Activated naive CD8-positive, alpha-beta T cell treated with anti-CD3 and anti-CD28 coated beads, Interleukin-2, amount 10 ng/mL, durations not matched to agents 7 days and 5 days (primary cell): Measurements from ENCODE around the gene IFIT2. TPM values are rescaled to one million over a fixed set of nuclear protein-coding genes. Genes with fewer than 3 reads are reported as not detected.

ENCODE experiments used
- ATAC-seq: fragments of 150-1000 bp; cut with Tn5 transposase; one replicate; pipeline ENCODE4 v1.10.0; 2021; ENCODE audit warnings: low read depth, moderate library complexity
- POLR2A ChIA-PET: fragments of 350-600 bp; sonication (Branson Sonifier 250); formaldehyde crosslinking; loops from one replicate; lab custom pipeline; 2021; ENCODE audit warnings: antibody characterized with exemption; lab: Charles Lee
- DNase-seq: peaks from one replicate; pipeline ENCODE4 v3.0.0; 2021
- H3K27ac Mint-ChIP-seq: one replicate; pipeline ENCODE4 v1.8.0; 2022; ENCODE audit warnings: mild to moderate bottlenecking, mixed read lengths
- H3K27me3 Mint-ChIP-seq: one replicate; pipeline ENCODE4 v1.8.0; 2022; ENCODE audit warnings: mild to moderate bottlenecking, moderate library complexity, mixed read lengths
- H3K36me3 Mint-ChIP-seq: one replicate; pipeline ENCODE4 v1.8.0; 2021; ENCODE audit warnings: mild to moderate bottlenecking, mixed read lengths
- H3K4me1 Mint-ChIP-seq: one replicate; pipeline ENCODE4 v1.8.0; 2021; ENCODE audit warnings: mixed read lengths
- H3K4me3 Mint-ChIP-seq: one replicate; pipeline ENCODE4 v1.8.0; 2022; ENCODE audit warnings: mild to moderate bottlenecking, moderate library complexity, mixed read lengths
- H3K9me3 Mint-ChIP-seq: one replicate; pipeline ENCODE4 v1.8.0; 2021; ENCODE audit warnings: mixed read lengths
- total RNA-seq, 2 experiments: library from RNA; stranded (reverse); gene quantifications; one replicate each; pipeline ENCODE4 v1.2.3, GENCODE V29; 2021

The IFIT2 gene
- total RNA-seq, 2 experiments from 2014 or later, result 18.5 to 21.6 TPM

DNA sequence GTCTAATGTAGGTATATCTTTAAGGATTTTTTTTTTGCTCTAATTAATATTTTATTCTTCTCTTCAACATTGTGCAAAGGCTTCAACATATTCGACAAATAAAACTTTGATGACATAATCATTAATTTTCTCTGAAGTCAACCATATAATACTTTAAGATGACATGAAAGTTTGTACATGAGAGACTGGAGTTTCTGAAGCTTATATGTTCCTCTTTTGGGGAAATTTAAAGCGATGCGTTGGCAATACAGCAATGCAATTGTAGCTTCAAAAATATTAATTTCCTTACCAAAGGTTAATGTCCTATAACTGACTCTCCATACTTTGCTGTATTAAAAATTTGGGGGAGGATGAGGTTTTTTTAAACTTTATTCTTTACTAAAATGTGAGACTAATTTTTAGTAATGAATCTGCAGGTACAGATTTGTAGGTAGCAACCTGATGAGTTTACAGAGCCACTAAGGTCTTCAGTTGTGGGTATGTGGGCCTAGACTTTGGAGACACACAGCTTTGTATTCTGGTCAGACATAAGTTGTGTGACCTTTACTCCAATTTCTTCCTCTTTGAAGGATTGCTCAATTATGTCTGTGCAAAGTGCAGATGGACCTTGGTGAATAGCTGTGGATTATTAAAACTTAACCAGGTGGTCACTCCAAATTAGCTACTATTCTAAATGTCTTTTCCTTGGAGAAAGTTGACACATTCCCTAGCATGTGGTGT is 32.3 kb upstream of the IFIT2 start:
- peaks cover 2% of the 10 kb centered on the region for H3K4me1 Mint-ChIP-seq
- POLR2A ChIA-PET, result no interaction called here

DNA sequence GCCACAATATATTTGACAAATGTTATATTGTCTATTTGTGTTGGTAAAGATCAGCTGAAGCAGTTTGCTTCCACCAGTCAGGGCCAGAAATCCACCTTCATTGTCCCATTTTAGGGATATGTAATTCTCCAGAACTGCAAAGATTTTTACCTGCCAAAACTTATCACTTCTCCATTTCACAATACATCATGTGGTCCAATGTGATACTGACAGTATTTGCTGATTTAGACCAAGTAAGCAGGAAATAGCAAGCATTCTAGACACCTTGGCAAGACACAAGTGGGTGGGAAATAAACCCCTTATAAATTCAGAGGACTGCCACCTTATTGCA is 31.7 kb upstream of the IFIT2 start:
- ATAC-seq (no peak), DNase-seq (no peak)
- Mint-ChIP-seq H3K4me1 (peaks cover 2% of the 10 kb centered on the region), H3K9me3 (peaks cover 3% of the 10 kb centered on the region), H3K36me3 (no peaks in the 10 kb centered on the region), H3K4me3 (no peak overlapping the region), H3K27ac (no peak overlapping the region), H3K27me3 (peaks cover 23% of the 10 kb centered on the region)
- POLR2A ChIA-PET, result no interaction called here

More for the DNA sequence above, 32.3 kb upstream of the IFIT2 start:
- DNase-seq, result no peak
- no peak for ATAC-seq
- no peak overlapping the region for H3K27ac Mint-ChIP-seq
- H3K36me3 Mint-ChIP-seq, result no peaks in the 10 kb centered on the region
- H3K27me3 Mint-ChIP-seq, result peaks cover 19% of the 10 kb centered on the region
- H3K9me3 Mint-ChIP-seq, result peaks cover 3% of the 10 kb centered on the region
- H3K4me3 Mint-ChIP-seq, result no peak overlapping the region

DNA sequence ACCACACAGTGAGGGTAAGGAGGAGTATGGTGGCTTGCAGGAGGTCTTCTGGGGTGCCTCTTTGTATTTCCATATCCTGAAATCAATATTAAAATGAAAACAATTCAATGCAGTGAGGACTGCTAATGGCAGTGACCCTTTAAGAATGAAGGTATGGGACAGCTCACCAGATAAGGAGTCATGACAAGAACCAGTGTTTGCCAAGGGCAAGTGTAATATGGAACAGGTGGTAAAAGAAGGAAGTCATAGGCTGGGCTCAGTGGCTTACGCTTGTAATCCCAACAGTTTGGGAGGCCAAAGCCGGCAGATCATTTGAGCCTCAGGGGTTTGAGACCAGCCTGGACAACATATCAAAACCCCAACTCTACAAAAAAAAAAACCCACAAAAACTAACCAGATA is 30.3 kb upstream of the IFIT2 start:
- Mint-ChIP-seq H3K4me1 (peaks cover 2% of the 10 kb centered on the region), H3K27ac (no peak overlapping the region), H3K27me3 (peaks cover 29% of the 10 kb centered on the region), H3K4me3 (no peak overlapping the region), H3K36me3 (no peaks in the 10 kb centered on the region), H3K9me3 (peaks cover 3% of the 10 kb centered on the region)
- ATAC-seq (no peak), DNase-seq (no peak)
- POLR2A ChIA-PET, result no interaction called here

DNA sequence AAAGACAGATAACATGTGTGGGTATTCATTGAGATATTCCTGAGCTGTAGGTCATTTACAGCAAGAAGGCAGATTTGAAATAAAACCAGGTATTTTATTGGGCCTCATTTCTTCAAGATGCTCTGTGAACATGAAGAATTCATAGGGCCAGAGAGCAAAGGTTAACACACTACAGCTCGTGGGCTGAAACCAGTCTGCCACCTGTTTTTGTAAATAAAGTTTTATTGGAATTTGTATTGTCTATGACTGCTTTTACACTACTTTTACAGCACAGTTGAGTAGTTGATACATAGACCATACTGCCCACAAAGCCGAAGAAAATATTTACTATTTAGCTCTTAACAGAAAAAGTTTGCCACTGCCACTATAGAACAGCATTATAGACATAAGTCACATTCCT is 28.2 kb upstream of the IFIT2 start:
- ATAC-seq, result no peak
- H3K36me3 Mint-ChIP-seq, result no peaks in the 10 kb centered on the region

DNA sequence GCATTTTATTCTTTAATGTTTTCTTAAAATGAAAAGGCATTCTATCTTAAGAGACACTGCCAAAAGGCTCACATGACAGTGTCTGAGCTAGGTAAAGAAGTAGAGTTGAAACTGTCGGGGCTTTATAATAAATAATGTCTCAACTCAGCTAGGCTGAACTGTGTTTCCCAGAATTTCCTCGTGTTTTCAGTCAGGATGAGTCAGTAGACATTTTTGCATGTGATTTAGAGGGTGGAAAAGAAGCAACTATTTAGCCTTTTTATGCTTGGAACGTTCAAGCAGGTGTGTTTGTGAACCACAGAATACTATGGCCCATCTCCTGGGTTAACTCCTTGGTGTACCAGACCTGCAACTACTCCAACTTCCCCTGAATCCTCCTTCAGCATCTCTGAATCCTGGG is 26.9 kb upstream of the IFIT2 start:
- no peak overlapping the region for H3K27ac Mint-ChIP-seq
- POLR2A ChIA-PET, result no interaction called here
- no peaks in the 10 kb centered on the region for H3K36me3 Mint-ChIP-seq
- peaks cover 23% of the 10 kb centered on the region for H3K27me3 Mint-ChIP-seq
- H3K4me1 Mint-ChIP-seq, result peaks cover 2% of the 10 kb centered on the region
- H3K9me3 Mint-ChIP-seq, result peaks cover 3% of the 10 kb centered on the region
- no peak overlapping the region for H3K4me3 Mint-ChIP-seq
- ATAC-seq (no peak), DNase-seq (no peak)

More for the DNA sequence above, 28.2 kb upstream of the IFIT2 start:
- POLR2A ChIA-PET, result no interaction called here
- no peak for DNase-seq
- Mint-ChIP-seq H3K27me3 (peaks cover 23% of the 10 kb centered on the region), H3K27ac (no peak overlapping the region), H3K4me1 (peaks cover 2% of the 10 kb centered on the region), H3K9me3 (peaks cover 3% of the 10 kb centered on the region), H3K4me3 (no peak overlapping the region)

DNA sequence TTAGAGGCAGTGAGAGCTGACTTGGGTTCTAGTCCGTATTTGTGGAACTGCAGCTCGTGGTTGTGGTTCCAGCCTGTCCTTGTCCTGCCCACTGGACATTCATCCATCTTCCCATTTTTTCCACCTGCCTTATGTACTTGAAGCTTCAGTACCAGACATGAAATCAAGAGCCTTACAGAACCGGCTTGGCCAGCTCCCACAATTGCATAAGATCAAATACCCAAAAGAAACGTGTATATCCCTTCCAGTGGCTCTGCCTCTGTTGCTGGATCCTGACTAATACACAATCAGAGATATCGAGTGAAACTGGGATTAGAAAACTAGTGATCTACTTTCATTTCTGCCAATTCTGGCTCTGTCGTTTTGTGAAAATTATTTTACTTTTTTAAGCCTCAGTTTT is 26.5 kb upstream of the IFIT2 start:
- peaks cover 2% of the 10 kb centered on the region for H3K4me1 Mint-ChIP-seq
- H3K9me3 Mint-ChIP-seq, result peaks cover 3% of the 10 kb centered on the region
- H3K4me3 Mint-ChIP-seq, result no peak overlapping the region
- no peak for DNase-seq
- POLR2A ChIA-PET, result no interaction called here
- no peak for ATAC-seq
- no peak overlapping the region for H3K27ac Mint-ChIP-seq
- H3K27me3 Mint-ChIP-seq, result peaks cover 23% of the 10 kb centered on the region
- no peaks in the 10 kb centered on the region for H3K36me3 Mint-ChIP-seq

DNA sequence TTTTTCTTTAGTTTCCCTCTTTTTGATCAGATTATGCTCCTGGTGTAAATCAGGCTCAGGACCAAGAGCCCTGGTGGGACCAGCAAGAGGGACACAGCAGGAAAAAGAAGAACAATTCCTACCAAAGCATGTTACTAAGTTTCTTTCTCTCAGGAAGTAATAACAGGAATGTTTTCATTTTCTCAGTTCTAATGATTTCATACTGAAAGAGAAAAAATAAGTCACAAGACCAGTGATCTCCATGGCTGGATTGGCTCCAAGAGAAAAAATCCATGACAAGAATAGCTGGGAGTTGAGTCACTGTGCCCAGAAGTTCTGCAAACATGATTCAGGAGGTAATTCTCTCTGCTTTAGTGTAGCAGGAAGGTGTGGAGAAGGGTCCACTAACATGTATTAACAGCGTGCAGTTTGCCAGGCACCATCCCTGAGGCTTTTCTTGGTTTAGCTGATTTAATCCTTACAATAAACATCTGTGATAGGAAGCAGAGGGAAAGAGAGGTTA is 23.8 kb upstream of the IFIT2 start:
- Mint-ChIP-seq H3K9me3 (no peaks in the 10 kb centered on the region), H3K4me1 (no peaks in the 10 kb centered on the region), H3K27ac (no peak overlapping the region), H3K27me3 (peaks cover 16% of the 10 kb centered on the region), H3K4me3 (no peak overlapping the region), H3K36me3 (no peaks in the 10 kb centered on the region)
- POLR2A ChIA-PET, result no interaction called here
- DNase-seq, result no peak
- no peak for ATAC-seq

DNA sequence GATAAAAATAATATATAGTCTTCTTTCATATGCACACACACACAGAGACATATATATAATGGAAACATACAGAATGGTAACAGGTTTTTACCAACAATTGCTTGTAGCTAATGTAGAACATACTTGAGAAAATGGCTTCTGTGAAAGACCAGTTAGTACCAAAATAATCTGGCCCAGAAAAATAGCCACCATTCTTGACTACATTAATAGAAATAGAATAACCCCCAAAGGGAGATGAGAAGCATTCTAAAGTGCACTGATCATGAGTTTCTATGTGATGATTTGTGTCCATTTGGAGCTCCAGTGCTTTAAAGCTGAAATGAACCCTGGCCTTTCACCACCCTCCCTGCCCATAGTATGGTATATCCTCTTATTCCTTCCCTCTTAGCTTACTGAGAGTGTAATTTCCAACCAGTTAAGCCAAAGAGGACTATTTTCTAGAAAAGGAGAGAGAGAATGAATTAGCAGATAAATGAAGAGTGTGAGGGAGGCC is 22.9 kb upstream of the IFIT2 start:
- POLR2A ChIA-PET, result no interaction called here
- H3K4me1 Mint-ChIP-seq, result no peaks in the 10 kb centered on the region
- no peaks in the 10 kb centered on the region for H3K36me3 Mint-ChIP-seq
- peaks cover 21% of the 10 kb centered on the region for H3K27me3 Mint-ChIP-seq
- DNase-seq (no peak), ATAC-seq (no peak)
- no peaks in the 10 kb centered on the region for H3K9me3 Mint-ChIP-seq
- H3K4me3 Mint-ChIP-seq, result no peak overlapping the region
- H3K27ac Mint-ChIP-seq, result no peak overlapping the region

DNA sequence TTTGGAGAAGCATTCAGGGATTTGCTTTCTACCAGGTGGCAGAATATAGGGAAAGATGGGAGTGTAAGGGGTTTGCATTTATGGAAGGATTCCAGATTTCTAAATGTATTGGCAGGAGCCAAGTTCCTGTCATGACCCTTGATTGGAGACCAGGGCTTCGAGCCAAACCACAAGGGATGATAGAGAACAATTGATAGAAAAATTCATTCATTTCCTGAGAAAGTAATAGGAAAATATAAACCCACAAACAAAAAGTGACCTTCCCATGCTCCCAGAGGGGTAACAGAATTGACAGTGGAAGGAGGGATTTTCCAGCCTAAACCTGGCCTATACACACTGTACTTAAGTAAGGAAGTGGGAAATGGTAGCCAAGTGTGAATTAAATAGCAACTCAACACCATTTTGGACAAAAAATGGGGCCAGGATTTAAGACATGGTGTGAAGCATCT is 22.4 kb upstream of the IFIT2 start:
- H3K9me3 Mint-ChIP-seq, result no peaks in the 10 kb centered on the region
- no peak for DNase-seq
- H3K27ac Mint-ChIP-seq, result no peak overlapping the region
- no peak for ATAC-seq
- no peaks in the 10 kb centered on the region for H3K36me3 Mint-ChIP-seq
- no peak overlapping the region for H3K4me3 Mint-ChIP-seq
- no peaks in the 10 kb centered on the region for H3K4me1 Mint-ChIP-seq
- POLR2A ChIA-PET, result no interaction called here
- peaks cover 21% of the 10 kb centered on the region for H3K27me3 Mint-ChIP-seq

DNA sequence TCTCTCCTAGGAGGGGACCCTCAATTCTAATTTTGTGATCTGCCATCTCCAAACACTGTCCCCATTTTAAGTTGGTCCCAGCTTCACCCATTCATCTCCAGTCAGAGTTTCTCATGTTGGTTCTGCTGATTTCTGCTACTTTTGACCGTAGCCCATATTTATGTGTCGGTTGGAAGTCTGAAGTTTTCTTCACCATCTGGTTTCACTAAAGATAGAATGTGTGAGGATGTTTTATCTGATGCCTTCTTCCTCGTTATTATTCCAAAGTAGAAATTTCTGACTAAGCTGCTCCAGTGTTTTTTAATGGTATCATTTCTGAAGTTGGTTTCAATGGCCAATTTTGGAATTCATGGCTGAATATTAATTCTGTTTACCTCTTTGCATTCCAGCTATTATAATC is 21.3 kb upstream of the IFIT2 start:
- H3K9me3 Mint-ChIP-seq, result no peaks in the 10 kb centered on the region
- no peak overlapping the region for H3K27ac Mint-ChIP-seq
- ATAC-seq (no peak), DNase-seq (no peak)
- POLR2A ChIA-PET, result no interaction called here
- H3K4me1 Mint-ChIP-seq, result no peaks in the 10 kb centered on the region
- peaks cover 20% of the 10 kb centered on the region for H3K27me3 Mint-ChIP-seq
- no peaks in the 10 kb centered on the region for H3K36me3 Mint-ChIP-seq
- H3K4me3 Mint-ChIP-seq, result no peak overlapping the region

DNA sequence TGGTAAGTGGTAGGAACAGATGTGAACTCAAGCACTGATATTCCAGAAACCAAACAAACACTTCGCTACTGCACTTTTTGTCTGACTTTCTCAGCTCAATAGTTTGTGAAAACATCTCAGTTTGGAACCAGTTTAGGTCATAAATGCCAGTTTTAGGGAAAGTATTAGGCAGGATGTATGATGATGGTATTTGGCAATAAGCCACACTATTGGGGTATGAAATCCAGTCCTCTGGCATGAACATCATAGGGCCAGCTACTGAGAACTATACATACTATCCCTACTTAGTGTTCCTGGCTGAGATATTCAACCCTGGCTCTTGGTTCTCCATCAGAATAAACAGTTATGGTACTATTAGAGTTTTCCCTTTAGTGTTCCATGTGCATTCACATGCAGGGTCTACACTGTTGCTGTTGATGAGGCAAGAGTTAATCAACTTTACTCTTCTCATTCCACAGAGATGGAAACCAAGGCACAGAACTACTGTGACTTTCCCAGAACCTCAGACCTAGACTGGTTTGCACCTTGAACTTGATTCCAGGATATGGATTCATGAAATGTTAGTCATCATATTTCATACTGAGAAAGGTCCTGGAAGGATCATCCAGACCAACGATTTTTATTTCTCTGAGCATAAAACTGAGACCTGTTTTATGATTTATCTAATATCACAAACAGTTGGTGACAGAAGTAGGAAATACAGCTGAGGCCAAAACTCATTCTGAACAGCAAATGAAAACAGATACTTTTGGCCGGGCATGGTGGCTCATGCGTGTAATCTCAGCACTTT is 20.0 kb upstream of the IFIT2 start:
- H3K4me3 Mint-ChIP-seq, result no peak overlapping the region
- no peaks in the 10 kb centered on the region for H3K36me3 Mint-ChIP-seq
- no peak overlapping the region for H3K27ac Mint-ChIP-seq
- H3K4me1 Mint-ChIP-seq, result no peaks in the 10 kb centered on the region
- no peaks in the 10 kb centered on the region for H3K9me3 Mint-ChIP-seq
- ATAC-seq (no peak), DNase-seq (no peak)
- H3K27me3 Mint-ChIP-seq, result peaks cover 17% of the 10 kb centered on the region
- POLR2A ChIA-PET, result no interaction called here

DNA sequence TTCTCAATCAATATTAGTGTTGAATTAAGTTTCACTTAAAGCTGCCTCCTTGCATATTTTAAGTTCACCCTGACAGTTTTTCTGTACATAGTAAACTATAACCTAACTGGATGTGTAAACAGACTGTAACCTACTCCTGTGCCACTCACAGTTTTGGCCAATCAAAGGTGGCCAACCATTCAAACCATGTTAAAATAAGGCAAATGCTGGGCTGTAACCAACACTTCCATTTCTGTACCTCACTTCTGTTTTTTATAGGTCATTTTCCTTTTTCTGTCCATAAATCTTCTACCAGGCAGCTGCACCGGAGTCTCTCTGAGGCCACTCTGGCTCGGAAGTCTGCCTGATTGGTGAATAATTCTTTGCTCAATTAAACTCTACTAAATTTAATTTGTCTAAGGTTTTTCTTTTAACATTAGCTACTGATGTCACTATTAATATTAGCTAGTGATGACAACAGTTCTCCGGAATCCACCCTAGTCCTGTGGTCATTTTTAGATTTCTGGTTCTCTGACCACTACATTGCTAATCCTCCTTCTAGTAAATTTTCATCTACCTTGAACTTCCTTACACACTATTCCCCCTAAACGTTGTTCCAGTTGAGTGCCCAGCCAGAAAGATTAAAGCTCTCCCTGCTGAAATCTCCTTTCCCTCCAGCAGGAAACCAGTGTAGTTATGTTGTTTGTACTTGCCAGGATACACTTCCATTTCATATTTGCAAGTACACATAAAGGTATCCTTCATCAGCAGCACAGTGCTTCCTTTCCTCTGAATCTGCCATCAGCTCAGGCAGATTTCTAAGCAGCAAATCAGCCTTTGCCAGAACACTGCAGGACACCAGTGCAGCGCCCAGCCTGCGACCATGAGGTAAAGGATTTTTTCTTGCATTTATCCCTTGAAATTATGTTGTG is 18.6 kb upstream of the IFIT2 start:
- H3K9me3 Mint-ChIP-seq, result no peaks in the 10 kb centered on the region
- DNase-seq (no peak), ATAC-seq (no peak)
- no peak overlapping the region for H3K4me3 Mint-ChIP-seq
- H3K27ac Mint-ChIP-seq, result no peak overlapping the region
- POLR2A ChIA-PET, result no interaction called here
- no peaks in the 10 kb centered on the region for H3K36me3 Mint-ChIP-seq
- no peaks in the 10 kb centered on the region for H3K4me1 Mint-ChIP-seq
- peaks cover 12% of the 10 kb centered on the region for H3K27me3 Mint-ChIP-seq

DNA sequence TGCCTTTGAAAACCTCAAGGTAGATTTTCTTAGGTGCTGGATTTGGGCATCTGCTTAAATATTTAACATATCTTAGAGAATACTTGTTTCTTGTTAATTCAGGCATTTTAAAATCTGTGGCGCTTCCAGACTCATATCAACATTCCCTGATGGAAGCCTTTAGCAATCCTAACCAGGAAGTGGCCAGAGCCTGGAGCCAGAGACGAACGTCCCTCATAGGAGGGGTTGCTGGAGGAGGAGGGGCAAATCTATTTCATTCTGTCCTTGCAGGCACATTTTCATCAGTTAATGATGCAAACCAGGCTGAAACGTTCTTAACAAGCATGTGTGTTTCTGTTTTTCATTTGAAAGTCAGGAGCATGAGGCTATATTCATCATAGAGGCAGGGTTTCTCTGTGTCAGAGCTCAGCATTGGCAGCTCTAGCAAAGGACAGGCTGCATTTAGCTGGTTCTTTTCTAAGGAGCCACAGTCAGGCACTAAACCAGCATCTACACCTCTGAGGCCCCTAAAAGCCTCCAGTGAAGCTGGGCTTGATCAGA is 17.8 kb upstream of the IFIT2 start:
- no peak for ATAC-seq
- POLR2A ChIA-PET, result no interaction called here
- H3K9me3 Mint-ChIP-seq, result no peaks in the 10 kb centered on the region

More for the DNA sequence above, 17.8 kb upstream of the IFIT2 start:
- H3K27ac Mint-ChIP-seq, result no peak overlapping the region
- peaks cover 12% of the 10 kb centered on the region for H3K27me3 Mint-ChIP-seq
- H3K4me1 Mint-ChIP-seq, result no peaks in the 10 kb centered on the region
- DNase-seq, result no peak
- no peak overlapping the region for H3K4me3 Mint-ChIP-seq
- no peaks in the 10 kb centered on the region for H3K36me3 Mint-ChIP-seq
